Measurements from ENCODE around the gene SERPINA4.

DNA sequence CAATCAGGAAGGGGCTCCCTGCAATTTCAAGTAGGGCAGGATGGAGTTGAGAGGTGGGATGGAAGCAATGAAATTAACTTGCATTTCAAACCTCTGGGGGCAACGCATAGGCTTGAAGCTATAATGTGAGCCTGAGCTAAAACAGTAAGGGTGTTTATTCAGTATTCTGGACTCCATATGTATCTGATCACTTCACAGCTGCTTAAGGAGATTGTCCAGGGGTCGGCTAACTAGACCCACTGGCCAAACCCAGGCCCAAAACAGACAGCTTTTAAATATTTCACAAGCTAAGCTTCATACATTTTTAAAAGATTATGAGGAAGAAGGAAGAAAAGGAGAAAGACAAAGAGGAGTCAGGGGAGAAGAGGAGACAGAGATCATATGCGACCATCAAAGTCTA is 44.1 kb downstream of the SERPINA4 start:
- no peak for TF ChIP-seq EZH2phosphoT487 (IDR thresholded peaks at IDR 0.05; ENCODE audit: borderline replicate concordance, low read length)
- TF ChIP-seq, protein P1, sequence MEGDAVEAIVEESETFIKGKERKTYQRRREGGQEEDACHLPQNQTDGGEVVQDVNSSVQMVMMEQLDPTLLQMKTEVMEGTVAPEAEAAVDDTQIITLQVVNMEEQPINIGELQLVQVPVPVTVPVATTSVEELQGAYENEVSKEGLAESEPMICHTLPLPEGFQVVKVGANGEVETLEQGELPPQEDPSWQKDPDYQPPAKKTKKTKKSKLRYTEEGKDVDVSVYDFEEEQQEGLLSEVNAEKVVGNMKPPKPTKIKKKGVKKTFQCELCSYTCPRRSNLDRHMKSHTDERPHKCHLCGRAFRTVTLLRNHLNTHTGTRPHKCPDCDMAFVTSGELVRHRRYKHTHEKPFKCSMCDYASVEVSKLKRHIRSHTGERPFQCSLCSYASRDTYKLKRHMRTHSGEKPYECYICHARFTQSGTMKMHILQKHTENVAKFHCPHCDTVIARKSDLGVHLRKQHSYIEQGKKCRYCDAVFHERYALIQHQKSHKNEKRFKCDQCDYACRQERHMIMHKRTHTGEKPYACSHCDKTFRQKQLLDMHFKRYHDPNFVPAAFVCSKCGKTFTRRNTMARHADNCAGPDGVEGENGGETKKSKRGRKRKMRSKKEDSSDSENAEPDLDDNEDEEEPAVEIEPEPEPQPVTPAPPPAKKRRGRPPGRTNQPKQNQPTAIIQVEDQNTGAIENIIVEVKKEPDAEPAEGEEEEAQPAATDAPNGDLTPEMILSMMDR (IDR thresholded peaks at IDR 0.05; ENCODE audit: low read depth, low read length, poor library complexity, severe bottlenecking) = no peak
